GM10266 (cell line): ENCODE measurements around the gene GABARAP.

Experiments used
- DNase-seq: peaks from one replicate; pipeline ENCODE4 v3.0.0; 2012; ENCODE audit errors: extremely low spot score
- TF ChIP-seq, protein P1 (sequence below): IDR thresholded peaks from 2 replicates; pipeline ENCODE4 v1.5.1; 2012; ENCODE audit warnings: mild to moderate bottlenecking, low read depth; ENCODE audit not compliant: control insufficient read depth, insufficient read depth; ENCODE audit errors: missing control alignments

Gene GABARAP

DNA sequence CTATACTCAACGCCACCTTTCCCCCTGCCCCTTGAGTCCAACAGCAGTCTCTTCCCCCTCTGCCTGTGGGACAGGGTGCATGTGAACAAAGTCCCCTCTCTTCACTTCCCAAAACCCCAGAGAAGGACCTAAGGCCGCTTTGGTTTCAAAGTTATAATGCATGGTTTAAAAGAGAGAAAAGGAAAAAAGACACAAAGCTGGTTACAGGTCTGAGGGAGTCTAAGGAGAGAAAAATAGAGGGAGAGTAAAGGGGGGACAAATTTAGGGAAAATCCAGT, 1.1 kb upstream of the GABARAP start:
- no peak for DNase-seq
- TF ChIP-seq, protein P1, sequence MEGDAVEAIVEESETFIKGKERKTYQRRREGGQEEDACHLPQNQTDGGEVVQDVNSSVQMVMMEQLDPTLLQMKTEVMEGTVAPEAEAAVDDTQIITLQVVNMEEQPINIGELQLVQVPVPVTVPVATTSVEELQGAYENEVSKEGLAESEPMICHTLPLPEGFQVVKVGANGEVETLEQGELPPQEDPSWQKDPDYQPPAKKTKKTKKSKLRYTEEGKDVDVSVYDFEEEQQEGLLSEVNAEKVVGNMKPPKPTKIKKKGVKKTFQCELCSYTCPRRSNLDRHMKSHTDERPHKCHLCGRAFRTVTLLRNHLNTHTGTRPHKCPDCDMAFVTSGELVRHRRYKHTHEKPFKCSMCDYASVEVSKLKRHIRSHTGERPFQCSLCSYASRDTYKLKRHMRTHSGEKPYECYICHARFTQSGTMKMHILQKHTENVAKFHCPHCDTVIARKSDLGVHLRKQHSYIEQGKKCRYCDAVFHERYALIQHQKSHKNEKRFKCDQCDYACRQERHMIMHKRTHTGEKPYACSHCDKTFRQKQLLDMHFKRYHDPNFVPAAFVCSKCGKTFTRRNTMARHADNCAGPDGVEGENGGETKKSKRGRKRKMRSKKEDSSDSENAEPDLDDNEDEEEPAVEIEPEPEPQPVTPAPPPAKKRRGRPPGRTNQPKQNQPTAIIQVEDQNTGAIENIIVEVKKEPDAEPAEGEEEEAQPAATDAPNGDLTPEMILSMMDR: no peak

- TF ChIP-seq, protein P1: peak; percentile 7
- peak; percentile 92 for DNase-seq
Measured at GRCh38 chr17:7242717-7243452, 636 bp upstream of the GABARAP start.

DNA sequence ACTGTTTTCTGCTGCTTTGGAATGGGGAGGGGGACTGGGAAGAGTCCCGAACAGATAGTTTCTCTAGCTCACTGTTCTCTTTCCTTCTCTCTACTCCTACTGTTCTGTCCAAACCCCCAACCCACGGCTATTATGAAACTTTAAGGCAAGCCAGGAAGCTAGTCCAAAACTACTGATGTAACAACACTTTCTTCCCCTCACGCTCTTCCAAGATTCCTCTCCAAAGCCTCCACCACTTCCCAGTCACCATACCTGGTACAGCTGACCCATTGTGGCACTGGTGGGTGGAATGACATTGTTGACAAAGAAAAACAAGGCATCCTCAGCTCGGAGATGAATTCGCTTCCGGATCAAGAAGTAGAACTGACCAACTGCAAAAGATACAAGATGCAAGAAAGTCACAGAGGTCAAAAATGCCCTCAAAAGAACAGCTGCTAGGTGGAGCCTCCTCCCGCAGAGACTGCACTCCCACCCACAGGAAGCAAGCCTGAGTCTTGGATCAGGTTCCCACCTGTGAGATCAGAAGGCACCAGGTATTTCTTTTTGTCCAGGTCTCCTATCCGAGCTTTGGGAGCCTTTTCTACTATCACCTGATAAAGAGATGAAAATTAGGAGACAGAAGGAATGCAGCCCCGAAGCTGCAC, 1.0 kb downstream of the GABARAP start:
- no peak for DNase-seq
- TF ChIP-seq, protein P1: no peak

GRCh38 chr17:7240375-7240774, 1.9 kb downstream of the GABARAP start:
- TF ChIP-seq, protein P1: no peak
- DNase-seq: no peak

- peak; percentile 99 for DNase-seq
- TF ChIP-seq, protein P1: no peak
Measured at GRCh38 chr17:7239091-7240027, 2.9 kb downstream of the GABARAP start, which contains the start of gene PHF23. Gene PHF23 (minus strand): TSS chr17:7239457. CDS start chr17:7239279, 178 bp downstream.

DNA sequence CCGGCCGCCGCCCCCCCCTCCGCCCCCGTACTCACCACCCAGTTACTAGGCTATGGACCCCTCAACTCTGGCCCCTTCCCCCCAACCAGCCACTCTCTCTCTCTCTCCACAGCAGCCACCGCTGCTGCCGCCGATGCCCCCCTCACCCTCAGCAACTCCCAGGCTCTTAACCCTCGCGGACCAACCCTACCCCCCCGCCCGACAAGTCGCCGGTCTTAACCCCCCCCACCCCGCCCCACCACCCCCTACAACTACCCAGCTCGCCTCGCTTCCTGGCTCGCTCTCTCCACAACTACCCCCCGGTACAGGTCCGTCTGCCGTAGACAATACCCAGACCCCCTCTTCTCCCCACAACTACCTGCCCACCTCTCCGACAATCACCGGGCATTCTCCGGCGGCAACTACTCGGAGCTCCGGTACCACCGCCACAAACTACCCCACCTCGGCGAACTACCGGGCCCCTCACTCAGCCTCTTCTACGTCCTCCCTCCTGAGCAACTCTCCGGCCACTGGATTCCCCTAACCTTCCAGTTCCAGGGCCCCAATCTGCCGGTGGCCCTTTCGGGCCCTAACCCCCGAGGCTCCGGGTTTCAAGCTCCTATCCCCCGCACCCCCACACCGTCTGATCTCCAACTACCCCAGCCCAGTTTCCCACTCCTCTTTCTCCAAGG, 3.7 kb downstream of the GABARAP start:
- TF ChIP-seq, protein P1: no peak
- DNase-seq: no peak
